Measurements from ENCODE around the gene DPP6. TPM values are rescaled to one million over a fixed set of nuclear protein-coding genes. Genes with fewer than 3 reads are reported as not detected.

Gene DPP6
- total RNA-seq, 4 donors from 2014 or later: 0.30 to 11.8 (median 10.7) TPM

DNA sequence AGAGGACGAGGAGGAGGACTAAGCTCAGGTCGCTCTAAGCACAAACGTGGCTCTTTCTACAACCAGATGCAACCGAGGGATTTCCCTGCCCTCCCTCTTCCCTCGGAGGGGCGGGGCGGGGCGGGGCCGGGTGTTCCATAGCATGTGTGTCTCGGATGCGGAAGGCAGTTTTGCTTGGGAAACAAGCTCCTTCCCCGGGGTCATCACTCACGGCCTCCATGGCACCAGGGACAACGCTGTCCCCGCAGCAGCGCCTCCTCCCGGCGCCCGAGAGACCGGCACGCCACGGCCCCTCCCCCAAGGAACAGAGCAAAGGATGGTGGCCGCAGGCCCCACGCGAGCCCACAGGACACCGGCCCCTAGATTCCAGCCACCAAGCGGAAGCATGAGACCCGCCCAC, 840.3 kb downstream of the DPP6 start:
- Histone ChIP-seq H3K27me3 (peaks cover 19% of the 10 kb centered on the region), H3K4me3 (no peak overlapping the region), H3K9me3 (no peaks in the 10 kb centered on the region), H3K27ac (no peak overlapping the region), H3K36me3 (no peaks in the 10 kb centered on the region), H3K4me1 (peaks cover 3% of the 10 kb centered on the region)
- 18% methylated on average over 14 of the region's 28 CpGs for WGBS
- DNase-seq (ENCODE audit: low spot score in 2 of 2): no peak
- no peak for TF ChIP-seq POLR2AphosphoS5 (IDR thresholded peaks at IDR 0.05)
- TF ChIP-seq, protein P1, sequence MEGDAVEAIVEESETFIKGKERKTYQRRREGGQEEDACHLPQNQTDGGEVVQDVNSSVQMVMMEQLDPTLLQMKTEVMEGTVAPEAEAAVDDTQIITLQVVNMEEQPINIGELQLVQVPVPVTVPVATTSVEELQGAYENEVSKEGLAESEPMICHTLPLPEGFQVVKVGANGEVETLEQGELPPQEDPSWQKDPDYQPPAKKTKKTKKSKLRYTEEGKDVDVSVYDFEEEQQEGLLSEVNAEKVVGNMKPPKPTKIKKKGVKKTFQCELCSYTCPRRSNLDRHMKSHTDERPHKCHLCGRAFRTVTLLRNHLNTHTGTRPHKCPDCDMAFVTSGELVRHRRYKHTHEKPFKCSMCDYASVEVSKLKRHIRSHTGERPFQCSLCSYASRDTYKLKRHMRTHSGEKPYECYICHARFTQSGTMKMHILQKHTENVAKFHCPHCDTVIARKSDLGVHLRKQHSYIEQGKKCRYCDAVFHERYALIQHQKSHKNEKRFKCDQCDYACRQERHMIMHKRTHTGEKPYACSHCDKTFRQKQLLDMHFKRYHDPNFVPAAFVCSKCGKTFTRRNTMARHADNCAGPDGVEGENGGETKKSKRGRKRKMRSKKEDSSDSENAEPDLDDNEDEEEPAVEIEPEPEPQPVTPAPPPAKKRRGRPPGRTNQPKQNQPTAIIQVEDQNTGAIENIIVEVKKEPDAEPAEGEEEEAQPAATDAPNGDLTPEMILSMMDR (IDR thresholded peaks at IDR 0.05): no peak
- TF ChIP-seq EP300 (IDR thresholded peaks at IDR 0.05): no peak
- no peak for TF ChIP-seq POLR2A (IDR thresholded peaks at IDR 0.05)

GRCh38 chr7:154896076-154896475, 843.9 kb downstream of the DPP6 start:
- no peak overlapping the region for H3K27ac ChIP-seq
- no peaks in the 10 kb centered on the region for H3K9me3 ChIP-seq
- peaks cover 3% of the 10 kb centered on the region for H3K4me1 ChIP-seq
- 80% methylated on average over 2 of the region's 11 CpGs for WGBS
- no peak overlapping the region for H3K4me3 ChIP-seq
- no peak for DNase-seq (ENCODE audit: low spot score in 2 of 2)
- H3K27me3 ChIP-seq: peaks cover 13% of the 10 kb centered on the region
- no peaks in the 10 kb centered on the region for H3K36me3 ChIP-seq
- TF ChIP-seq POLR2AphosphoS5 (IDR thresholded peaks at IDR 0.05) (no peak), EP300 (IDR thresholded peaks at IDR 0.05) (no peak)

DNA sequence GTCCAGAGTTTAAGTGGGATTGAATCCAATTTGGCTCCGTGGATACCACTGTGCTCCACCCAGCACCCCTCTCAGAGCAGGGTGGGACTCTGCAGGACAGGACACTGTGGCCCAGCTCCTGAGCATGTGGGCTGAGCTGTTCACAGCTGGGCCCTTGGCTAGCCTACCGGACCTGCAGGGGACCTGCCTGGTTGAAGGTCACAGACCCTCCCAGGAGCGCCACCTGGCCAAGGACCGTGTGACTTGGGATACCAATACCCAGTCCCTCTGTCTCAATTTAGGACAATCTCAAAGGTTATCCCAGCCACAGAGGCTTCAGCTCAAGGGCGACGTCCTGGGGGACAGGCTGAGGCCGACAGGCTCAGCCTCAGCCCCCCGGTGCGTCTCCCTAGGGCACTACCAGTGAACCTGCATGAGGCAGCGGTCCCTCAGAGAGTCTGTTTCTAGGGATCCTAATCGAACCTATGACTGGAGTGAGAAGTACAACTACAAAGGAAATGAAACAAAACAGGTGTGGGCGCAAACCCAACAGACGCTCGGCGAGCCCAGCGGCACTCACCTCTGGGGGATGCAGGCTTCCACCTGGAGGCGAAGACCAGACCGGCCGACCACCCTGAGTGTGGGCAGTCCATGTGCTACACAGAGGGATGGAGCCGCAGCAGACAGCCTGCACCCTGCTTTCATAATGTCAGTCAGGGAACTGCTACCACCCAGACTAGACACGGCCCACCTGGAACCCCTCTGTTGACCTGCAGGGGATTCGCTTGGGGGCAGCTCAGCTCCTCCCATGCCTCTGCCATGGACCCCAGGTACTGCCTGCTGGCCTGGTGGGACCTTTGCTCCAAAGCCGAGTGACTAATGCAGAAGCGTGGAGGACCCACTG, 847.0 kb downstream of the DPP6 start:
- H3K27me3 ChIP-seq: peaks cover 11% of the 10 kb centered on the region
- H3K4me3 ChIP-seq: no peak overlapping the region
- TF ChIP-seq POLR2A (IDR thresholded peaks at IDR 0.05): no peak
- TF ChIP-seq POLR2AphosphoS5 (IDR thresholded peaks at IDR 0.05): no peak
- no peak for TF ChIP-seq EP300 (IDR thresholded peaks at IDR 0.05)
- TF ChIP-seq, protein P1 (IDR thresholded peaks at IDR 0.05): no peak
- no peaks in the 10 kb centered on the region for H3K9me3 ChIP-seq
- H3K27ac ChIP-seq: no peak overlapping the region
- no peak for DNase-seq (ENCODE audit: low spot score in 2 of 2)
- no peaks in the 10 kb centered on the region for H3K4me1 ChIP-seq
- 81% methylated on average over 15 of the region's 24 CpGs for WGBS
- H3K36me3 ChIP-seq: no peaks in the 10 kb centered on the region

- WGBS: 52% methylated on average over 3 of the region's 5 CpGs
- Histone ChIP-seq H3K9me3 (no peaks in the 10 kb centered on the region), H3K27ac (no peak overlapping the region), H3K36me3 (no peaks in the 10 kb centered on the region), H3K4me3 (no peak overlapping the region), H3K4me1 (no peaks in the 10 kb centered on the region), H3K27me3 (peaks cover 11% of the 10 kb centered on the region)
- no peak for DNase-seq (ENCODE audit: low spot score in 2 of 2)
- TF ChIP-seq EP300 (IDR thresholded peaks at IDR 0.05) (no peak), POLR2AphosphoS5 (IDR thresholded peaks at IDR 0.05) (no peak), POLR2A (IDR thresholded peaks at IDR 0.05) (no peak)
- TF ChIP-seq, protein P1 (IDR thresholded peaks at IDR 0.05): no peak
Observed at GRCh38 chr7:154899862-154900261, 847.7 kb downstream of the DPP6 start.

- no peaks in the 10 kb centered on the region for H3K36me3 ChIP-seq
- peaks cover under 1% of the 10 kb centered on the region for H3K27me3 ChIP-seq
- no peak overlapping the region for H3K4me3 ChIP-seq
- H3K4me1 ChIP-seq: no peaks in the 10 kb centered on the region
- no peak overlapping the region for H3K27ac ChIP-seq
- no peaks in the 10 kb centered on the region for H3K9me3 ChIP-seq
- WGBS: 83% methylated on average over 6 of the region's 6 CpGs
- no peak for TF ChIP-seq EP300 (IDR thresholded peaks at IDR 0.05)
- TF ChIP-seq POLR2A (IDR thresholded peaks at IDR 0.05): no peak
- TF ChIP-seq, protein P1 (IDR thresholded peaks at IDR 0.05): no peak
- TF ChIP-seq POLR2AphosphoS5 (IDR thresholded peaks at IDR 0.05): no peak
- no peak for DNase-seq (ENCODE audit: low spot score in 2 of 2)
Observed at GRCh38 chr7:154902600-154903082, 850.4 kb downstream of the DPP6 start.
